PC-9 (cell line): Measurements from ENCODE around the gene DLG2.

Source experiments
- EZH2 ChIP-seq: fragments of 200-600 bp; sonication (generic); IDR thresholded peaks from 2 replicates; pipeline ENCODE4 v1.8.0; 2017; ENCODE audit warnings: antibody characterized with exemption, low read depth
- TF ChIP-seq, protein P1 (sequence below): fragments of 200-600 bp; sonication (generic); conservative IDR thresholded peaks from 2 replicates; pipeline ENCODE4 v1.6.1; 2017; ENCODE audit warnings: mixed run types, antibody characterized with exemption, mild to moderate bottlenecking, moderate library complexity

DNA sequence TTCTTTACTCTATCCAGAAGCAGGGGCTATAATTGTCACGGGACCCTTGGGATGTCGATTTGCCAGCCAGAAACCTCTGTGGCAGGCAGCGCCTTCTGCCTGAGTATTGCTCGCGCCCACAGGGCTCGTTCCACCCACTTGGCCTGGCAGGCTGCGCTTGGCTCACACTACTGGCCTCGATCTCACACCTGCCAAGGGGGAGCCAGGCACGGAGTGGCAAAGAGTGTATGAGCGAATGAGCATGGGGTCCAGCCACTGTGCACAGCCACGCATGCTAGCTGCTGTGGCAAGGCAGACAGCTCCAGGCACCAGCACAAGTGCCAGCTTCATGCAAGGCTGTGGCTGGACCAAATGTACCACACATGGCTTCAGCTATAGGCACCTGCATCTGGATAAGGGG lies 599.8 kb downstream of the DLG2 start:
- no peak for TF ChIP-seq EZH2
- TF ChIP-seq, protein P1, sequence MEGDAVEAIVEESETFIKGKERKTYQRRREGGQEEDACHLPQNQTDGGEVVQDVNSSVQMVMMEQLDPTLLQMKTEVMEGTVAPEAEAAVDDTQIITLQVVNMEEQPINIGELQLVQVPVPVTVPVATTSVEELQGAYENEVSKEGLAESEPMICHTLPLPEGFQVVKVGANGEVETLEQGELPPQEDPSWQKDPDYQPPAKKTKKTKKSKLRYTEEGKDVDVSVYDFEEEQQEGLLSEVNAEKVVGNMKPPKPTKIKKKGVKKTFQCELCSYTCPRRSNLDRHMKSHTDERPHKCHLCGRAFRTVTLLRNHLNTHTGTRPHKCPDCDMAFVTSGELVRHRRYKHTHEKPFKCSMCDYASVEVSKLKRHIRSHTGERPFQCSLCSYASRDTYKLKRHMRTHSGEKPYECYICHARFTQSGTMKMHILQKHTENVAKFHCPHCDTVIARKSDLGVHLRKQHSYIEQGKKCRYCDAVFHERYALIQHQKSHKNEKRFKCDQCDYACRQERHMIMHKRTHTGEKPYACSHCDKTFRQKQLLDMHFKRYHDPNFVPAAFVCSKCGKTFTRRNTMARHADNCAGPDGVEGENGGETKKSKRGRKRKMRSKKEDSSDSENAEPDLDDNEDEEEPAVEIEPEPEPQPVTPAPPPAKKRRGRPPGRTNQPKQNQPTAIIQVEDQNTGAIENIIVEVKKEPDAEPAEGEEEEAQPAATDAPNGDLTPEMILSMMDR, result no peak
